Central memory CD4-positive, alpha-beta T cell (primary cell): ENCODE data around the gene SRPK2.
"Not testable (repeated sequence)": the region's sequence is repeated elsewhere in the genome, so short reads cannot be mapped to it uniquely, and the experiment has no call there.

Source experiments
- DNase-seq: peaks from one replicate; pipeline ENCODE4 v3.0.0; 2022

SRPK2 gene

DNA sequence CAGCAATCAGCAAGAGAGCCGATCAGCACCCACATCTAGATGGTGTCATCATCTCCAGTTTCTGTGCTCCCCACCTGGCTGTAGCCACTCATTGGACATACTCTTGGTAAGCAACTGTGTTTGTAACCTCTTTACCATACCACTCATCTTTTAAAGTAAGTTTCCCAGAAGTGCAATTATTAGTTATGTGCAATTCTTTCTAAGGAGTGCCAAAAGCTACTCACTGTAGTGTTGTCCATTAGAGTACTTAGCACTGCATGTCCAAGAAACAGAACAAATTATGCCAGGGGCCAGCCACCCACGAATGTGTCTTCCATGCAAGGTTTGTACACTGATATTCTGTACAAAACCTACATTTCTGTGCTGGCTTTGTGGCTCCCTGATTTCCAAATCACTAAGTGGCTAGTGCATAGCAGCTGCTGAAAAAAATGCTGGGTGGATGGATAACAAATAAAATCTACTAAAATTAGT is 131.9 kb downstream of the SRPK2 start:
- DNase-seq = no peak

DNA sequence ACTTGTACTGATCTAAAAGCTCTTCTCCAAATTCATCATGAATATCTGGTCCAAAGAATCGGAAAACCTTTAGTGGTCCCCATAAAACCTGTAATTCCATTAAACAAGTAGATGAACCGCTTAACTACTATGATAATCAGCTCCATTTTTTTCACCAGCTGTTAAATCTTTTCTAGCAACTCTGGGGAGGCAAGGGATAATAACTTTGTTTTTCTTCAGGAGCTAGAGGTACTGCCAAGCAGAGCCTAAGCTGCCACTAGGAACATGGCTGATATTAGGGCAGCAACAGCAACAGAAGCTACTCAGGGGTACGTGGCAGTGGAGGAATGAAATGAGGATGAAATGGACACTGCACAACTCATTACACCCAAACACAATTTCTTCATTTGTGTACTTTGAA is 138.0 kb downstream of the SRPK2 start:
- no peak for DNase-seq

DNA sequence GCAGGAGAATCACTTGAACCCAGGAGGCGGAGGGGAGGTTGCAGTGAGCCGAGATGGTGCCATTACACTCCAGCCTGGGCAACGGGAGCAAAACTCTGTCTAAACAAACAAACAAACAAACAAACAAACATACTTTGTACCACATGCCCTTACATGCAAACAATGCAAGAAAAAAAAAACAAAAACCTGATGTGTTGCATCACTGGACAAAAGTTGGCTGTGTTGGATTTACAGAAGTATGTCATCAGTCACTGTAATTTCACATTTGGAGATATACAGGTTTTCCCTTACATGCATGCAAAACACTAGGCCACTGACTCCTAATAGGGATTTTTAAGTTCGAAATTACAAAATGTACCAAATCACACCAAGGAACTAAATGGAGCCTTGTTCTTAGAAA is 138.5 kb downstream of the SRPK2 start:
- no peak for DNase-seq

GRCh38 chr7:105249216-105249615 is 139.5 kb downstream of the SRPK2 start:
- no peak for DNase-seq

GRCh38 chr7:105246679-105247078 is 142.0 kb downstream of the SRPK2 start:
- DNase-seq = no peak

DNA sequence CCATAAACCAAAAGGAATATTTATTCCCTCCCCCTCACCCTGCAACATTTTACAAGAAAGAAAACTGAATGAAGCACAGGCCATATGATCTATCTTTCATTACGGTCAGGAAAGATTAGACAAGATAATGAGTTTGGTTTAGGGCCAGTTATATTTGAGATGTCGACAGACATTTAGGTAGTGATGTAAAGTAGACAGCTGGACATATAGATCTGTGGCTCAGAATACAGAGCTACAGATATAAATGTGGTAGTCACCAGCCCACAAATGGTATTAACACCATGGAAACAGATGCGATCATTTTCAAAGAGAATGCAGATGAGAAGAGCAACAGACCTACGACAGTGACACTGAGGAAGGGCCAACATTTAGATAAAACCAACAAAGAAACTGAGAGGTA is 142.5 kb downstream of the SRPK2 start:
- no peak for DNase-seq

- no peak for DNase-seq
These were observed 143.2 kb downstream of the SRPK2 start for GRCh38 chr7:105245398-105246114.

GRCh38 chr7:105244594-105244993 is 144.1 kb downstream of the SRPK2 start:
- no peak for DNase-seq

GRCh38 chr7:105241198-105241597 is 147.5 kb downstream of the SRPK2 start:
- no peak for DNase-seq

DNA sequence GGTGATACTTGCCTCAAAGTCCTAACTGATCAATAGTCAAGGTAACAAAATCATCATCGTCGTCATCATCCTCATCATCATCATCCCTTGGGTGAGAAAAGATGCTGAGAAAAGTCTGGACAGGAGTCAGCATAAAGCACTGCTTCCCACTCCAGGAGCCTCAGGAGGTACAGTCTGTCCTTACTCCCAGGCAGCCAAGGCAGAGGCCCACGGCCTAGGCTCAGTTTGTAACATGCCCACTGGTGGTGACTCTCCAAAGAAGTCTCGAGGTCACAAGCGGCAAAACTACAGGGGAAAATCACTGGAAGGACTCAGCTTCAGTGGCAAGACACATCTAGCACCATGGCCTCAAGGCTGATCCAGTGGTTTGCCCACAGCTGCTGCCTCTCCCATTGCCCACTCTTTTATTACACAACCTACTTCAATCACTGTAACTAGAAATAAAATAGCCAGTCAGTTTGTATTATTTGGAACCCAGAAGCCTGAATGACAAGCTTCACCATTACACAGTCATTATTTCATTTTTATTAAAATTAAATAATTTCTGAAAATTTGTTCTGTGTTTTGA is 150.4 kb downstream of the SRPK2 start:
- no peak for DNase-seq

DNA sequence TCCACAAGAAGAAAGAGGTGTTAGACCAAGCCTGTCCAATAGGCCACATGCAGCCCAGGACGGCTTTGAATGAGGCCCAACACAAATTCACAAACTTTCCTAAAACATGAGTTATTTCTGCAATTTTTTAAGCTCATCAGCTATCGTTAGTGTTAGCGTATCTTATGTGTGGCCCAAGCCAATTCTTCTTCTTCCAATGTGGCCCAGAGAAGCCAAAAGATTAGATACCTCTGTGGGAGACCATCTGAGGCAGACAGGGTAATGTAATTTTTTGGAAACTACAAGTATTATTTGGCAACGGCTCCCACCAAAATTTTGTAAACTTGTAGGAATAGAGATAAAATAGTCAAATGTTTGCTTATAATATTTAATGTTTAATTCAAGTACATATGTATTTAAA is 153.8 kb downstream of the SRPK2 start:
- DNase-seq = no peak

GRCh38 chr7:105232829-105233291 is 155.9 kb downstream of the SRPK2 start:
- DNase-seq = not testable (repeated sequence)

GRCh38 chr7:105230486-105230885 is 158.2 kb downstream of the SRPK2 start:
- no peak for DNase-seq

DNA sequence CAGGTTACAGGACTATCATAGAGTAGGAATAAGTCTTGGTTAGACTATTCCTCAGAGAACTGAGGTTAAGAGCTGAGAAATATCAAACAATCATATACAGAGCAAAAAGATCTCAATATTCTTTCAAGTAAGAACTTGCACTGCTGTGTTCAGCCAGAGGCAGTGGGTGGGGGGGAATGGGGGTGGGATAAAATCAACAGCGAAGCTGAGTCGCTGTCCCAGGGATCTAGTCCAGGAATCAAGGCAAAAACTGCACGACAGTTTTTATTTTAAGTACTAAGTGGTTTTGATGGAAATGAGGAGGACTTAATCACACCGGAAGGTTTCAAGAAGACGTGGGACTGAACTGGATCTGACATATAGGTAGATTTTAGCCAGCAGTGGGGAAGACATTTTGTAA is 159.1 kb downstream of the SRPK2 start:
- DNase-seq = no peak

DNA sequence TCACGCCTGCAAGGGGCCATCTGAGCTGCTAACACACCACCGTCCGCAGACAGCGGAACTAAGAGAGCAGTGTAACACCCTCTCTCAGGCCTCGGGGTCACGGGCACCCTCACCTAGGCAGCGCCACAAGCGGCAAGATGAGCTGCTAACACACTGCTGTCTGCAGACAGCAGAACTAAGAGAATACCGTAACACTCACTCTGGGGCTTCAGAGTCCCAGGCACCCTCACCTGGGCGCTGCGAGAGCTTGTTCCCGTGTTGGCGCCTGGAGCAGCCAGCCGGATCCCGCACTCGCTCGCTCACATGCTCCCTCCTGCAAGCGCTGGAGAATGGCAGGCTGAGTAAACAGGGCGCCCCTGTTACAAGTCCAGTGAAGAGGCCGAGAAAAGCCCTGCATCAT is 160.2 kb downstream of the SRPK2 start:
- no peak for DNase-seq

- no peak for DNase-seq
These were observed 161.3 kb downstream of the SRPK2 start for GRCh38 chr7:105227391-105227790.

- DNase-seq = no peak
These were observed 163.7 kb downstream of the SRPK2 start for GRCh38 chr7:105224884-105225651.

- no peak for DNase-seq
These were observed 165.8 kb downstream of the SRPK2 start for GRCh38 chr7:105222953-105223352.

DNA sequence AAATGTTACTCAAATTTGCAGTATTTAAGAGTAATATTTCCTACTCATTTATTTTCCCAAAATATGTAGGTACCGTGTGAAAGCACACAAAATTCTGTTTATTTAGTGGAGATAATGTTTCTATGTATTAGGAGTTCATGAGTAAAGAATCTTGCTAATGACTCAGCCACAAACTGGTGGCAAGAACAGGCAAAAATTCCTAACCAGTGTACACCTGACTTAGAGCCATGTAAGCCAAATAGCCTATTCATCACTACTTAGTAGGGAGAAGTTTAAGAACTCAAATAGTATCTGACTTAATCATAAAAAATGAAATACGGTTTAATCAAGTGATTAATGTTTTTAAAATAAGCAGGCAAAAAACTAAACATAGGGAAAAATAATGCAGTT is 169.0 kb downstream of the SRPK2 start:
- DNase-seq = no peak

- DNase-seq = no peak
These were observed 169.6 kb downstream of the SRPK2 start for GRCh38 chr7:105218939-105219770.

DNA sequence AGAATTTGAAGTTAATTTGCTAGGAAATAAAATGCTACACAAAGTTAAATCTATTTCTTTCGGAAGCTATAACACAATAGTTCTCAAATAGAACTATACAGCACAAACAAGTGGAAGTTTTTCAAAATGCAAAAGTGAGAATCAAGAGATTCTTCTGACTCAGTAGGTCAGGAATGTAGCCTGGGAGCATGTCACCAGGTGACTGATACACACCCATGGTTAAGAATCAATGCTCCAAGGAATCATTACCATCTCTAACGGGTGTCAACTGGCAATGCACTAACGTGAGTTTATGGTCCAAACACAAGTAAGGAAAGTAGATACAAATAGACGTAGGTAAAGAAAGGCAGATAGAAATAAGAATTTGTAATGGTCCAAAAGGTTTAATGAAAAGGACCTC is 170.5 kb downstream of the SRPK2 start:
- no peak for DNase-seq

DNA sequence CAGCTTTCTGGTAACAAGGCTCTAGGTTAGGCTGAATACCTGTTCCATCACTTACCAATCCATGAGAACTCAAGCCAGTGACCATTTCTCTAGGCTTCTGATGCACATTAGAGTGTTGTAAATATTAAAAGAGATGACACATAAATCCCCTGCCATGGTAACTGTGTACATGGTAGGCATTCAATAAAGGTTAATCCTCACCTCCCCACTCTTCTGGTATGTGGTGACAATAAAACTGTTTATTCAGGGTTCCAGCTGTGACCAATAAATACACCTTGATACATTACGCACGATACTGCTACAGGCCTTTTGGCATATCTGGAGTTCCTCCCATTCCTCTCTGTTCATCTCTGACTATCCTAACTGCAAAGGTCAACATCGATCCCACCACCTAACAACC is 171.9 kb downstream of the SRPK2 start:
- DNase-seq = no peak

DNA sequence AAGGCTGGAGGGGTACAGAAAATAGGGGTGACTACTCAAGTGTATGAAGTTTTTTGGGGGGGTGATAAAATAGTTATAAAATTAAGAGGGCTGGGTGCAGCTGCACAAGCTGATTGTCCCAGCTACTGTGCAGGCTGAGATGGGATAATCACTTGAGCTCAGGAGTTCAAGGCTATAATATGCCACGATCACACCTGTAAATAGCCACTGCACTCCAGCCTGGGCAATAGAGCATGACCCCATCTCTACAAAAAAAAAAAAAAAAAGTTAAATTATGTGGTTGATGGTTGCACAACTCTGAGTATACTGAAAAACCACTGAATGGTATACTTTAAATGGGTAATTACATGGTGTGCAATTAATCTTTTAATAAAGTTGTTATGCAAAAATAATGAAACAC is 172.9 kb downstream of the SRPK2 start:
- DNase-seq = no peak
